ENCODE results near the gene TSPAN1.

DNA sequence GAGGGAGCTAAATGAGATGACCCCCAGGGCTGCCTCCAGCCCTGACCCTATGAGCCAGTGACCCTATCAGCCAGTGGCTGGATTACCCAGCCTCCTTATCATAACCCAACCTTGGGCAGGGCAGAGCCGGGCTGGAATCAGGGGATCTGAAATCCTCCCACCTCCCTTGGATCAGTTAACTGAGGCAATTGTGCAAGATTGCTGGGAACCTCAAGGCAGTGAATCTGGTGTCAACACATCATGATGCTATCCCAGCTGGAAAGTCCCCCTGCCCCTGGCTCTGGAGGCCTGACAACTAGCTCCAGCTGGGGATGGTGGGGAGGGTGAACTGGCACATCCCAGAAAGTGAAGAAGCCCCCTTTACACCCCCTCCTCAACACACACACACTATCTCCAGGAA, 6.4 kb upstream of the TSPAN1 start:
- TF ChIP-seq EZH2 (conservative IDR thresholded peaks at IDR 0.05; ENCODE audit: low read depth, low read length): no peak
- no peak for TF ChIP-seq FOXK2 (IDR thresholded peaks at IDR 0.05)
- TF ChIP-seq, protein P1, sequence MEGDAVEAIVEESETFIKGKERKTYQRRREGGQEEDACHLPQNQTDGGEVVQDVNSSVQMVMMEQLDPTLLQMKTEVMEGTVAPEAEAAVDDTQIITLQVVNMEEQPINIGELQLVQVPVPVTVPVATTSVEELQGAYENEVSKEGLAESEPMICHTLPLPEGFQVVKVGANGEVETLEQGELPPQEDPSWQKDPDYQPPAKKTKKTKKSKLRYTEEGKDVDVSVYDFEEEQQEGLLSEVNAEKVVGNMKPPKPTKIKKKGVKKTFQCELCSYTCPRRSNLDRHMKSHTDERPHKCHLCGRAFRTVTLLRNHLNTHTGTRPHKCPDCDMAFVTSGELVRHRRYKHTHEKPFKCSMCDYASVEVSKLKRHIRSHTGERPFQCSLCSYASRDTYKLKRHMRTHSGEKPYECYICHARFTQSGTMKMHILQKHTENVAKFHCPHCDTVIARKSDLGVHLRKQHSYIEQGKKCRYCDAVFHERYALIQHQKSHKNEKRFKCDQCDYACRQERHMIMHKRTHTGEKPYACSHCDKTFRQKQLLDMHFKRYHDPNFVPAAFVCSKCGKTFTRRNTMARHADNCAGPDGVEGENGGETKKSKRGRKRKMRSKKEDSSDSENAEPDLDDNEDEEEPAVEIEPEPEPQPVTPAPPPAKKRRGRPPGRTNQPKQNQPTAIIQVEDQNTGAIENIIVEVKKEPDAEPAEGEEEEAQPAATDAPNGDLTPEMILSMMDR (CRISPR knock-in tag; IDR thresholded peaks at IDR 0.05): no peak
- no peak for TF ChIP-seq TCF7L2 (IDR thresholded peaks at IDR 0.05; ENCODE audit: low read depth, low read length)
- no peak for TF ChIP-seq SP1 (IDR thresholded peaks at IDR 0.05)
- no peak for TF ChIP-seq SP1 (CRISPR knock-in tag; IDR thresholded peaks at IDR 0.05)
- TF ChIP-seq HMG20A (CRISPR knock-in tag; IDR thresholded peaks at IDR 0.05; ENCODE audit: borderline replicate concordance): no peak
- TF ChIP-seq, protein P2, sequence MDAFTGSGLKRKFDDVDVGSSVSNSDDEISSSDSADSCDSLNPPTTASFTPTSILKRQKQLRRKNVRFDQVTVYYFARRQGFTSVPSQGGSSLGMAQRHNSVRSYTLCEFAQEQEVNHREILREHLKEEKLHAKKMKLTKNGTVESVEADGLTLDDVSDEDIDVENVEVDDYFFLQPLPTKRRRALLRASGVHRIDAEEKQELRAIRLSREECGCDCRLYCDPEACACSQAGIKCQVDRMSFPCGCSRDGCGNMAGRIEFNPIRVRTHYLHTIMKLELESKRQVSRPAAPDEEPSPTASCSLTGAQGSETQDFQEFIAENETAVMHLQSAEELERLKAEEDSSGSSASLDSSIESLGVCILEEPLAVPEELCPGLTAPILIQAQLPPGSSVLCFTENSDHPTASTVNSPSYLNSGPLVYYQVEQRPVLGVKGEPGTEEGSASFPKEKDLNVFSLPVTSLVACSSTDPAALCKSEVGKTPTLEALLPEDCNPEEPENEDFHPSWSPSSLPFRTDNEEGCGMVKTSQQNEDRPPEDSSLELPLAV (CRISPR knock-in tag; conservative IDR thresholded peaks at IDR 0.05; ENCODE audit: low read depth): no peak
- no peak for TF ChIP-seq TARDBP (CRISPR knock-in tag; IDR thresholded peaks at IDR 0.05)
- TF ChIP-seq JUND (CRISPR knock-in tag; IDR thresholded peaks at IDR 0.05): no peak
- no peak for TF ChIP-seq NONO (IDR thresholded peaks at IDR 0.05)
- TF ChIP-seq NONO (CRISPR knock-in tag; conservative IDR thresholded peaks at IDR 0.05): no peak
- TF ChIP-seq, protein P3, sequence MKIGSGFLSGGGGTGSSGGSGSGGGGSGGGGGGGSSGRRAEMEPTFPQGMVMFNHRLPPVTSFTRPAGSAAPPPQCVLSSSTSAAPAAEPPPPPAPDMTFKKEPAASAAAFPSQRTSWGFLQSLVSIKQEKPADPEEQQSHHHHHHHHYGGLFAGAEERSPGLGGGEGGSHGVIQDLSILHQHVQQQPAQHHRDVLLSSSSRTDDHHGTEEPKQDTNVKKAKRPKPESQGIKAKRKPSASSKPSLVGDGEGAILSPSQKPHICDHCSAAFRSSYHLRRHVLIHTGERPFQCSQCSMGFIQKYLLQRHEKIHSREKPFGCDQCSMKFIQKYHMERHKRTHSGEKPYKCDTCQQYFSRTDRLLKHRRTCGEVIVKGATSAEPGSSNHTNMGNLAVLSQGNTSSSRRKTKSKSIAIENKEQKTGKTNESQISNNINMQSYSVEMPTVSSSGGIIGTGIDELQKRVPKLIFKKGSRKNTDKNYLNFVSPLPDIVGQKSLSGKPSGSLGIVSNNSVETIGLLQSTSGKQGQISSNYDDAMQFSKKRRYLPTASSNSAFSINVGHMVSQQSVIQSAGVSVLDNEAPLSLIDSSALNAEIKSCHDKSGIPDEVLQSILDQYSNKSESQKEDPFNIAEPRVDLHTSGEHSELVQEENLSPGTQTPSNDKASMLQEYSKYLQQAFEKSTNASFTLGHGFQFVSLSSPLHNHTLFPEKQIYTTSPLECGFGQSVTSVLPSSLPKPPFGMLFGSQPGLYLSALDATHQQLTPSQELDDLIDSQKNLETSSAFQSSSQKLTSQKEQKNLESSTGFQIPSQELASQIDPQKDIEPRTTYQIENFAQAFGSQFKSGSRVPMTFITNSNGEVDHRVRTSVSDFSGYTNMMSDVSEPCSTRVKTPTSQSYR (CRISPR knock-in tag; IDR thresholded peaks at IDR 0.05; ENCODE audit: borderline replicate concordance): no peak
- TF ChIP-seq SAFB2 (CRISPR knock-in tag; IDR thresholded peaks at IDR 0.05; ENCODE audit: borderline replicate concordance, low read depth): no peak

Measured in HepG2 (cell line).